ENCODE measurements around the gene PABPN1L. TPM values are rescaled to one million over a fixed set of nuclear protein-coding genes. Genes with fewer than 3 reads are reported as not detected.

PABPN1L gene
- total RNA-seq, 1 experiment from 2014 or later: 0.57 TPM

DNA sequence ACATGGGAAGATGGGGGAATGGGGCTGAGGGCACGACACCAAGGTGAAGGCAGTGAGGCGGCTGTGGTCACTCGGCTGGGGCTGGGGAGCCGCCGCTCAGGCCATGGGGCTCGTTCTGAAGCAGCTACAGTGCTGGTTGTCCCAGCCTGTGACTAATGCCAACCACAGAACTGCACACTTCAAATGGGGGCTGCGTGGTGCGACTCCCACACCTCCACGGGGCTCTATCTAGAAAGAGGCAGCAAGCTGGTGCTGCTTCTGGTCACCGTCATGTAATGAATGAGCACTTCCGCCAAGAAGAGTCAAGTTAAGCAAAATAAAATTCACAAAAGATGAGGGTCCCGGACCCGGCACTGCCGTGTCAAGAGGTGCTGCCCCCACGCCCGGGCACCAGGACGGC, 29.7 kb downstream of the PABPN1L start:
- ChIA-PET RAD21 (ENCODE audit: low non-redundant PET in 1 of 2, low total read pairs in 2 of 2, uncharacterized antibody in 2 of 2, unreplicated experiment in 2 of 2) (no interaction called here), POLR2A (no interaction called here), CTCF (no interaction called here)
- no peaks in the 10 kb centered on the region for H3K27me3 ChIP-seq (ENCODE audit: insufficient read depth, low read length)
- peaks cover 0 to 4% of the 10 kb centered on the region in 2 experiments; a peak in 1 of 4 replicates for H3K4me1 ChIP-seq (ENCODE audit: control insufficient read depth in 1 of 2, insufficient read depth in 2 of 2, low read length in 2 of 2)
- H3K79me2 ChIP-seq (ENCODE audit: insufficient read depth, low read length): no peaks in the 10 kb centered on the region
- H3K9me2 ChIP-seq (ENCODE audit: insufficient read depth): no peaks in the 10 kb centered on the region
- BruUV-seq (replicated peaks): no TSS peak
- no peak overlapping the region for H3K27ac ChIP-seq (ENCODE audit: low read depth, low read length)
- H3K9me3 ChIP-seq (ENCODE audit: control insufficient read depth in 1 of 2, insufficient read depth in 1 of 2, low read depth in 1 of 2, low read length in 2 of 2): no peaks in the 10 kb centered on the region
- no peak overlapping the region for H3K4me2 ChIP-seq (ENCODE audit: low read length)
- H2AFZ ChIP-seq (ENCODE audit: low read depth, low read length, poor library complexity, severe bottlenecking): no peak overlapping the region
- ATAC-seq: no peak
- H3K4me3 ChIP-seq (replicated peaks in 1 of 2; ENCODE audit: low read depth in 1 of 2, low read length in 2 of 2): no peak overlapping the region
- TF ChIP-seq EZH2 (IDR thresholded peaks at IDR 0.05) (no peak), YY1 (IDR thresholded peaks at IDR 0.05; ENCODE audit: extremely low read depth, insufficient replicate concordance, low read depth, low read length) (no peak), CEBPB (IDR thresholded peaks at IDR 0.05; ENCODE audit: low read depth) (no peak), SRF (IDR thresholded peaks at IDR 0.05; ENCODE audit: low read depth) (no peak), CBX3 (IDR thresholded peaks at IDR 0.05; ENCODE audit: low read depth) (no peak), RAD21 (IDR thresholded peaks at IDR 0.05; ENCODE audit: low read depth) (no peak), POLR2AphosphoS5 (IDR thresholded peaks at IDR 0.05; ENCODE audit: low read depth, low read length) (no peak), TCF7L2 (IDR thresholded peaks at IDR 0.05; ENCODE audit: borderline replicate concordance, extremely low read depth, insufficient read depth, insufficient read length) (no peak), ZNF274 (IDR thresholded peaks at IDR 0.05; ENCODE audit: low read depth, low read length) (no peak), FOSL1 (IDR thresholded peaks at IDR 0.05; ENCODE audit: low read depth) (no peak), EZH2phosphoT487 (IDR thresholded peaks at IDR 0.05; ENCODE audit: borderline replicate concordance) (no peak)
- TF ChIP-seq, protein P1, sequence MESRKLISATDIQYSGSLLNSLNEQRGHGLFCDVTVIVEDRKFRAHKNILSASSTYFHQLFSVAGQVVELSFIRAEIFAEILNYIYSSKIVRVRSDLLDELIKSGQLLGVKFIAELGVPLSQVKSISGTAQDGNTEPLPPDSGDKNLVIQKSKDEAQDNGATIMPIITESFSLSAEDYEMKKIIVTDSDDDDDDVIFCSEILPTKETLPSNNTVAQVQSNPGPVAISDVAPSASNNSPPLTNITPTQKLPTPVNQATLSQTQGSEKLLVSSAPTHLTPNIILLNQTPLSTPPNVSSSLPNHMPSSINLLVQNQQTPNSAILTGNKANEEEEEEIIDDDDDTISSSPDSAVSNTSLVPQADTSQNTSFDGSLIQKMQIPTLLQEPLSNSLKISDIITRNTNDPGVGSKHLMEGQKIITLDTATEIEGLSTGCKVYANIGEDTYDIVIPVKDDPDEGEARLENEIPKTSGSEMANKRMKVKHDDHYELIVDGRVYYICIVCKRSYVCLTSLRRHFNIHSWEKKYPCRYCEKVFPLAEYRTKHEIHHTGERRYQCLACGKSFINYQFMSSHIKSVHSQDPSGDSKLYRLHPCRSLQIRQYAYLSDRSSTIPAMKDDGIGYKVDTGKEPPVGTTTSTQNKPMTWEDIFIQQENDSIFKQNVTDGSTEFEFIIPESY (IDR thresholded peaks at IDR 0.05; ENCODE audit: extremely low read depth, insufficient replicate concordance, low read length): no peak
- TF ChIP-seq, protein P2, sequence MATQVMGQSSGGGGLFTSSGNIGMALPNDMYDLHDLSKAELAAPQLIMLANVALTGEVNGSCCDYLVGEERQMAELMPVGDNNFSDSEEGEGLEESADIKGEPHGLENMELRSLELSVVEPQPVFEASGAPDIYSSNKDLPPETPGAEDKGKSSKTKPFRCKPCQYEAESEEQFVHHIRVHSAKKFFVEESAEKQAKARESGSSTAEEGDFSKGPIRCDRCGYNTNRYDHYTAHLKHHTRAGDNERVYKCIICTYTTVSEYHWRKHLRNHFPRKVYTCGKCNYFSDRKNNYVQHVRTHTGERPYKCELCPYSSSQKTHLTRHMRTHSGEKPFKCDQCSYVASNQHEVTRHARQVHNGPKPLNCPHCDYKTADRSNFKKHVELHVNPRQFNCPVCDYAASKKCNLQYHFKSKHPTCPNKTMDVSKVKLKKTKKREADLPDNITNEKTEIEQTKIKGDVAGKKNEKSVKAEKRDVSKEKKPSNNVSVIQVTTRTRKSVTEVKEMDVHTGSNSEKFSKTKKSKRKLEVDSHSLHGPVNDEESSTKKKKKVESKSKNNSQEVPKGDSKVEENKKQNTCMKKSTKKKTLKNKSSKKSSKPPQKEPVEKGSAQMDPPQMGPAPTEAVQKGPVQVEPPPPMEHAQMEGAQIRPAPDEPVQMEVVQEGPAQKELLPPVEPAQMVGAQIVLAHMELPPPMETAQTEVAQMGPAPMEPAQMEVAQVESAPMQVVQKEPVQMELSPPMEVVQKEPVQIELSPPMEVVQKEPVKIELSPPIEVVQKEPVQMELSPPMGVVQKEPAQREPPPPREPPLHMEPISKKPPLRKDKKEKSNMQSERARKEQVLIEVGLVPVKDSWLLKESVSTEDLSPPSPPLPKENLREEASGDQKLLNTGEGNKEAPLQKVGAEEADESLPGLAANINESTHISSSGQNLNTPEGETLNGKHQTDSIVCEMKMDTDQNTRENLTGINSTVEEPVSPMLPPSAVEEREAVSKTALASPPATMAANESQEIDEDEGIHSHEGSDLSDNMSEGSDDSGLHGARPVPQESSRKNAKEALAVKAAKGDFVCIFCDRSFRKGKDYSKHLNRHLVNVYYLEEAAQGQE (IDR thresholded peaks at IDR 0.05; ENCODE audit: low read depth): no peak
- TF ChIP-seq, protein P3, sequence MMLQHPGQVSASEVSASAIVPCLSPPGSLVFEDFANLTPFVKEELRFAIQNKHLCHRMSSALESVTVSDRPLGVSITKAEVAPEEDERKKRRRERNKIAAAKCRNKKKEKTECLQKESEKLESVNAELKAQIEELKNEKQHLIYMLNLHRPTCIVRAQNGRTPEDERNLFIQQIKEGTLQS (IDR thresholded peaks at IDR 0.05): no peak
- TF ChIP-seq, protein P4, sequence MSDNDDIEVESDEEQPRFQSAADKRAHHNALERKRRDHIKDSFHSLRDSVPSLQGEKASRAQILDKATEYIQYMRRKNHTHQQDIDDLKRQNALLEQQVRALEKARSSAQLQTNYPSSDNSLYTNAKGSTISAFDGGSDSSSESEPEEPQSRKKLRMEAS (IDR thresholded peaks at IDR 0.05): no peak
- TF ChIP-seq, protein P5, sequence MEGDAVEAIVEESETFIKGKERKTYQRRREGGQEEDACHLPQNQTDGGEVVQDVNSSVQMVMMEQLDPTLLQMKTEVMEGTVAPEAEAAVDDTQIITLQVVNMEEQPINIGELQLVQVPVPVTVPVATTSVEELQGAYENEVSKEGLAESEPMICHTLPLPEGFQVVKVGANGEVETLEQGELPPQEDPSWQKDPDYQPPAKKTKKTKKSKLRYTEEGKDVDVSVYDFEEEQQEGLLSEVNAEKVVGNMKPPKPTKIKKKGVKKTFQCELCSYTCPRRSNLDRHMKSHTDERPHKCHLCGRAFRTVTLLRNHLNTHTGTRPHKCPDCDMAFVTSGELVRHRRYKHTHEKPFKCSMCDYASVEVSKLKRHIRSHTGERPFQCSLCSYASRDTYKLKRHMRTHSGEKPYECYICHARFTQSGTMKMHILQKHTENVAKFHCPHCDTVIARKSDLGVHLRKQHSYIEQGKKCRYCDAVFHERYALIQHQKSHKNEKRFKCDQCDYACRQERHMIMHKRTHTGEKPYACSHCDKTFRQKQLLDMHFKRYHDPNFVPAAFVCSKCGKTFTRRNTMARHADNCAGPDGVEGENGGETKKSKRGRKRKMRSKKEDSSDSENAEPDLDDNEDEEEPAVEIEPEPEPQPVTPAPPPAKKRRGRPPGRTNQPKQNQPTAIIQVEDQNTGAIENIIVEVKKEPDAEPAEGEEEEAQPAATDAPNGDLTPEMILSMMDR (IDR thresholded peaks at IDR 0.05 in 2 of 3, conservative IDR thresholded peaks at IDR 0.05 in 1 of 3; ENCODE audit: borderline replicate concordance in 1 of 3, insufficient read depth in 1 of 3, low read depth in 2 of 3, low read length in 2 of 3): no peak
- no peaks in the 10 kb centered on the region for H3K36me3 ChIP-seq (ENCODE audit: control insufficient read depth in 1 of 2, insufficient read depth in 2 of 2, low read length in 2 of 2)
- intact Hi-C loops (cut with micrococcal nuclease): no loop called here
- no peak for DNase-seq (ENCODE audit: low read depth, low spot score)
- no peak overlapping the region for H3K9ac ChIP-seq (ENCODE audit: low read length)
- H4K20me1 ChIP-seq (ENCODE audit: insufficient read depth): no peaks in the 10 kb centered on the region

All from HCT116 (cell line).